ENCODE measurements around the gene SLC22A31.

Gene SLC22A31

DNA sequence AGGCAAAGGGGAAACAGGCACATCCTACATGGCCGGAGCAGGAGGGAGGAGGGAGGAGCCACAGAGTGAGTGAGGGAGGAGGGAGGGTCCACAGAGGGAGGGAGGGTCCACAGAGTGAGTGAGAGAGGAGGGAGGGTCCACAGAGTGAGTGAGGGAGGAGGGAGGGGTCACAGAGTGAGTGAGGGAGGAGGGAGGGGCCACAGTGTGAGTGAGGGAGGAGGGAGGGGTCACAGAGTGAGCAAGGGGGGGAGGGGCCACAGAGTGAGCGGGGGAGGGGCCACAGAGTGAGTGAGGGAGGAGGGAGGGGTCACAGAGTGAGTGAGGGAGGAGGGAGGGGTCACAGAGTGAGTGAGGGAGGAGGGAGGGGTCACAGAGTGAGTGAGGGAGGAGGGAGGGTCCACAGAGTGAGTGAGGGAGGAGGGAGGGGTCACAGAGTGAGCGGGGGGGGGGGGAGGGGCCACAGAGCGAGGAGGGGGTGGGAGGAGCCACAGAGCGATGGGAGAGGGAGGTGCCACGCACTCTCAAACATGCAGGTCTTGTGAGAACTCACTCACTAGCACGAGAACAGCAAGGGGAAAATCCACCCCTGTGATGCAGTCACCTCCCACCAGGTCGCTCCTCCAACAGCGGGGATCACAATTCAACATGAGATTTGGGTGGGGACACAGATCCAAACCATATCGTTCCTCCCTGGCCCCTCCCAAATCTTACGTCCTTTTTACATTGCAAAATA lies 53.1 kb downstream of the SLC22A31 start:
- no peak for DNase-seq

DNA sequence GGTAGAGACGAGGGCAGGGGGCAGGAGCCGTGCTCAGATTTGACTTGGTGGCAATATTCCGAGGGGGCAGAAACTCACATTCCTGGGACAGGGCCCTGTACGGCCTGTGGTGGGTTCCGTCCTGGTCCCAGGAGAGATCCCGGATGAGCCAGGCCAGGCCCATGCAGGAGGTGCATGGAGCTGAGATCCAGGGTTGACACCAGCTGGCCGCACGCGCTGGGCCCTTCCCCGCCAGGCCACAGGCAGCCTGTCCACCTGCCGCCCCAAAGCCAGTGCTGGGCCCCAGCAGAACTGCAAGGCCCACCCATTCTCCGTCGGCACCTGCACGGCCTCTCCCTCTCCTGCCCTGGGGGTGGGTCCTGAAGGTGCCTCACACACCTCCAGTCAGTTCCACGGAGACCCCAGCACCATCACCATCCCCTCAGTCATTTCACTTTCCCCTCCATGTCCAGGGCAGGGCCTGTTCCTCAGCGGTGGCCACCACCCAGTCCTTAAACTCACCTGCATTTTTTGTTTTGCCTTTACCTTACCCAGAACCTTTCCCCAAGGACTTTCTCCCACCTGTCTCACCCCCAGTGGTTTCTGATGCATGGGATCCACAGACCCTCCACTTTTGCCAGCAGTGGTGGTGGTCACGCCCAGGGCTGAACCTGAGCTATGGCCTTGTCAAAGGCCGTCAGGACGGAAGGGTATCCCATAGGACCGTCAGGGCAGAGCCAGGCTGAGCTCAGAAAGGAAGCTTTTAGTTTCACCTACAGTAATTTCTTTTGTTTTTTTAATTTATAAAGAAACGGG lies 53.9 kb downstream of the SLC22A31 start:
- no peak for DNase-seq

All from NCI-H2107 (cell line).